ENCODE measurements around the gene RPS2.

GRCh38 chr16:1985466-1986150 is 21.0 kb upstream of the RPS2 start:
- TF ChIP-seq CTCF (IDR thresholded peaks at IDR 0.05) (no peak), EZH2 (IDR thresholded peaks at IDR 0.05; ENCODE audit: borderline replicate concordance, insufficient read depth, low read depth, low read length, poor library complexity, severe bottlenecking) (no peak)
